Measurements from ENCODE around the gene CD4.

The CD4 gene

DNA sequence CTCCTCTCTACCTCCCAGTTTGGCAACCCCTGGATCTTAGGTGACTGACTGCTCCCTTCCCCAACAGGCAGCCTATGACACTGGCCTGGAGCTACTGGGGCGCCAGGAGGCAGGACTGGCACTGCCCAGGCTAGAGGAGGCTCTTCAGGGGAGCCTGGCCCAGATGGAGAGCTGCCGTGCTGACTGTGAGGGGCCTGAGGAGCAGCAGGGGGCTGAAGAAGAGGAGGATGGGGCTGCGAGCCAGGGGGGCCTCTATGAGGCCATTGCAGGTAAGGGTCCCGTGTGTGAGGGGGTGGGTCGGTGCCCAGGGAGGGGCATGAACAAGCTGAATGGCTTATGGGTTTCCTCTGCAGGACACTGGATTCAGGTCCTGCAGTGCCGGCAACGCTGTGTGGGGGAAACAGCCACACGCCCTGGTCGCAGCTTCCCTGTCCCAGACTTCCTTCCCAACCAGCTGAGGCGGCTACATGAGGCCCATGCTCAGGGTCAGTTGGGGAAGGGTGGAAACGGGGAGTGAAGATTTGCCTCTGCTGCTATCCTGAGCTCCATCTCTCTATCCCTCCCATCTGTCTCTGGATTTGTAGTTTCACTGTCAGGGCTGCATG is 41.1 kb downstream of the CD4 start:
- DNase-seq: no peak

DNA sequence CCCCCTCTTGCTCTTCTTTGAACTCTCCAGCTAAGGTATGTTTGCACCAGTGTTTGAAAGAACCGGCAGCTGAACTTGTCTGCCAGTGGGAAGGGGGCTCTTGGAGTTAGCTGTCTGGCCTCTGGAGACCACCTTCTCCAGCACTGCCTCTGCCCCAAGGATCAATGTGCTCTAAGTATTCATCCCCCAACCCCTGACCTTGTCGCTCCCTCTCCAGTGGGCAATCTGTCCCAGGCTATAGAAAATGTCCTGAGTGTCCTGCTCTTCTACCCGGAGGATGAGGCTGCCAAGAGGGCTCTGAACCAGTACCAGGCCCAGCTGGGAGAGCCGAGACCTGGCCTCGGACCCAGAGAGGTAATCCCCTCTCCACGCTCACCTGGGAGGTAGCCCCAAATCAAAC is 41.7 kb downstream of the CD4 start:
- no peak for DNase-seq

DNA sequence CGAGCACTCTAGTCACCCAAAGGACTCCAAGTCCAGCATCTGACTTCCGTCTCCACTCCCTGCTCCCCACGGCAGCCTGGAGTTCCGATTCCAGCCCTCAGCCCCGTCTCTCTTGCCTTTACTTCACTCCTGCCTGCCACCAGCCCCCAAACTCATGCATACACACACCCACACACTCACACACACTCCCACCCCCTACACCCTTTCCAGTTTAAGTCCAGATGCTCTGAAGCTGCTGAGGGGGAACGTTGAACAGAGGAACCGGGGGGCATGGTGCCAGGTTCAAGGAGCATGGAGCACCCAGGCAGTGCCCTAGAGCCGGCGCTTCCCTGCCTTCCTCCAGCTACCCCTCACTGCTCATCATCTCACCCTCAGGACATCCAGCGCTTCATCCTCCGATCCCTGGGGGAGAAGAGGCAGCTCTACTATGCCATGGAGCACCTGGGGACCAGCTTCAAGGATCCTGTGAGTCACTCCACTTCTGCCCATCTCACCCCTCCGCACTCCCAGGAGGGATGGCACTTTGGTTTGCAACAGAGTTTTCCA is 42.2 kb downstream of the CD4 start:
- no peak for DNase-seq

DNA sequence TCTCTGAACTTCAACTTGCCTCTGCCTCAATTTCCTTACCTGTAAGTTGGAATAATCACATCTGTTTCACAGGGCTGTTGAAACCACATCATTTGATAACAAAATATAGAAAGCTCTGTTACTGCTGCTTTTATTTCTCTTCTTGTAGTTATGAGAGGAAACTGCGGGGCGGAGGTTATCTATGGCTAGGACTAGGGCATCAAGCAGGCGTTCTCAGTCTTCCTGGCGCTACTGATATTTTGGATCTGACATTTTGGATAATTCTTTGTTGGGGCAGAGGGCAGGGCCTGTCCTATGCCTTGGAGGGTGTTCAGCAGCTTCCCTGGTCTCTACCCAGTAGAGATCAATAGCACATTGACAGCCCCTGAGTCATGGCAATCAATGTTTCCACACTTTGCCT is 42.8 kb downstream of the CD4 start:
- DNase-seq: no peak

GRCh38 chr12:6833189-6833890 is 44.0 kb downstream of the CD4 start:
- DNase-seq: no peak

GRCh38 chr12:6834254-6834653 is 44.9 kb downstream of the CD4 start:
- no peak for DNase-seq

- DNase-seq: no peak
Measured at GRCh38 chr12:6834873-6835272, 45.5 kb downstream of the CD4 start.

GRCh38 chr12:6836851-6837250 is 47.5 kb downstream of the CD4 start:
- DNase-seq: no peak

- no peak for DNase-seq
Measured at GRCh38 chr12:6837370-6838060, 48.2 kb downstream of the CD4 start.

DNA sequence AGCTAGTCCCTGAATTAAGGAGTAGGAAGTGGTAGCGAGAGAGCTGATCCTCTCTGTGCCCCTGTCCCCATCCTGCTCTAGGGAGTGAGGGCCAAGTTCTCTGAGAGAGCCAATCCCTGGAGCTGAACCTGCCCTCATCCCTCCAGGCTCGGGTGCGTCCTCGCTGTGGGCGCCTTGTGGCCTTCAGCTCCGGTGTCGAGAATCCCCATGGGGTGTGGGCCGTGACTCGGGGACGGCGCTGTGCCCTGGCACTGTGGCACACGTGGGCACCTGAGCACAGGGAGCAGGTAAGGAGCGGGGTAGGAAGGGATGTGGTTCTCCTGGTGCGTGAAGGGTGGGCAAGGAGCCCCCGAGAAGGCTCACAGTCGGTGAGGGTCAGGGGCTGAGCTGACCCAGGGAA is 49.5 kb downstream of the CD4 start:
- no peak for DNase-seq

- DNase-seq: no peak
Measured at GRCh38 chr12:6839482-6840201, 50.3 kb downstream of the CD4 start.

DNA sequence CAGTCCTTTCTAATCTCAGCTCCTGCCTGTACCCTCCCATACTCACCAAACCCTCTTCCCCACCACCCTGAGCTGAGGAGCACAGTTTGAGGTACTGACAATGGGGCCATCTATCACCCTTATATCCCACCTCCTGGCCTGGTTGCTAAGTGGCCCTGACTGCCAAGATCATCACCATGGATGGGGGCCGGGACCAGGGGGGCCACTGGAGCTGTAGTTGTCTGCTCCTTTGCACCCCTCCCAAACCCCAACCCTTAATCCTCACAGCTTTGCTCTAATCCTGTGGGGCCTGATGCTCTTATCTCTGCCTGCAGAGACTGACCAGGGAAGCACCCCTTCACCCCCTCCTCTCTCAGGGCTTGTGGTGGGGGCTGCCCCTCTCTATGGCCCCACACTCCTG is 51.0 kb downstream of the CD4 start:
- no peak for DNase-seq

DNA sequence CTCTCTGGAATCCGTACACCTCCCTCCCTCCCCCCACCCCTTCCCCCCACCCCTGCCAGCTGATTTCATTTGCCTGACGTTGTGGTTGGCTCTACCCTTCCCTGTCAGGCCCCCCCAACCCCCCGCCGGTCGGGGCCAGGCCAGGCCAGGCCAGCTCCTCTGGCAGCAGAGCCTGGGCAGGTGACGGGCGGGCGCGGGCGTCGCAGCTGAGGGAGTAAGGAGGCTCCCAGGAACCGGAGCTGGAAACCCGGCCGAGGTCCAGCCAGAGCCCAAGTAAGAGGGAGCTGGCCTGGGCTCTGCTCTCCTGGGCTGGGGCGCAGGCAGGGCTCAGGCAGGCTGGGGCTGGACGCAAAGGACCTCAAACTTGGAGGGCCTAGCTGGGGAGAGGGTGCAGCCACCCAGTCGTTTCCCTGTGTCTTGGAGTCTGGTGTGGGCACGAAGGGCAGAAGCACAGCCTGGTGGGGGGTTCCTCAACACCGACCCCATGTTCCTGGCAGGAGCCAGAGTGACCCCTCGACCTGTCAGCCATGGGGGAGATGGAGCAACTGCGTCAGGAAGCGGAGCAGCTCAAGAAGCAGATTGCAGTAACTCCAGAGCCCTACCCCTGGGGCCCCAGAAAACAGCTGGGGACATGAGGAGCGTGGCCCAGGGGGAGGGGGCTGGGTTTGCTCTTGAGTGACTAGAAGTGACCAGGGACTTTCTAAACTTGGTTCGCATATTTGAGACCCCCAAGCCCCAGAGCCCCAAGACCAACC is 51.6 kb downstream of the CD4 start, which contains the start of gene GNB3:
GNB3 (plus strand) TSS at position 165 of the 755 bp plus-strand sequence; CDS start at position 528, 363 bp downstream.
- DNase-seq: no peak

DNA sequence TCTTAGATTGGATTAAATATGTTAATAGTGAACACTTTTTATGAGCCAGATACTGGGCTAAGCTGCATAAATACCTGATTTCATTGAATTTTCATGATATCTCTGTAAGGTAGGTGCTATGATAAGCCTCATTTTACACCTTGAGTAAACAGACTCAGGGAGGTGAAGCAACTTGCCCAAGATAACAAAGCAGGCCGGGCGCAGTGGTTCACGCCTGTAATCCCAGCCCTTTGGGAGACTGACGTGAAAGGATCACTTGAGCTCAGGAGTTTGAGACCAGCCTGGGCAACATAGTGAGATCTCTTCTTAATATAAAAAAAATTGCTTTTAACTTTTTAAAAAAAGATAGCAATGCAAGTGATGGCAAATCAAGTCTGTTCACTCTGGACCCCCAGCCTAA is 52.7 kb downstream of the CD4 start:
- DNase-seq: no peak

DNA sequence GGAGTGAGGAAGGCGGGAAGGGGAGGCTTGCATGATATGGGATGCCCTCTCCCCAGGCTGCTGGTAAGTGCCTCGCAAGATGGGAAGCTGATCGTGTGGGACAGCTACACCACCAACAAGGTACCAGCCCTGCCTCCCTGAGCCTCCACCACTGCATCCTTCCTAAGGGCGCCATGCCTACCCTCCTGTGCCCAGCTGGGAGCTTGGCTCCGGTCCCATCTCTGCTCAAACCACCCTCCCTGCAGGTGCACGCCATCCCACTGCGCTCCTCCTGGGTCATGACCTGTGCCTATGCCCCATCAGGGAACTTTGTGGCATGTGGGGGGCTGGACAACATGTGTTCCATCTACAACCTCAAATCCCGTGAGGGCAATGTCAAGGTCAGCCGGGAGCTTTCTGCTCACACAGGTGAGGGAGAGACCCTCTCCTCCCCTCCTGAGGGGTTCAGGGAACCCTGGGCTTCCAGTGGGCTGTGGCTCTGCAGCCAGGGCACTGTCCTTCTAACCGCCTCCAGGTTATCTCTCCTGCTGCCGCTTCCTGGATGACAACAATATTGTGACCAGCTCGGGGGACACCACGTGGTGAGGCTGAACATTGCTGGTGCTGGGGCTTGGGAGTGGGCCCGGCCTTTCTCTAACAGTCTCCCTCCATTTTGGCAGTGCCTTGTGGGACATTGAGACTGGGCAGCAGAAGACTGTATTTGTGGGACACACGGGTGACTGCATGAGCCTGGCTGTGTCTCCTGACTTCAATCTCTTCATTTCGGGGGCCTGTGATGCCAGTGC is 54.0 kb downstream of the CD4 start:
- DNase-seq: no peak

GRCh38 chr12:6845395-6845794 is 56.1 kb downstream of the CD4 start:
- no peak for DNase-seq

GRCh38 chr12:6846316-6846869 is 57.1 kb downstream of the CD4 start:
- DNase-seq: no peak

DNA sequence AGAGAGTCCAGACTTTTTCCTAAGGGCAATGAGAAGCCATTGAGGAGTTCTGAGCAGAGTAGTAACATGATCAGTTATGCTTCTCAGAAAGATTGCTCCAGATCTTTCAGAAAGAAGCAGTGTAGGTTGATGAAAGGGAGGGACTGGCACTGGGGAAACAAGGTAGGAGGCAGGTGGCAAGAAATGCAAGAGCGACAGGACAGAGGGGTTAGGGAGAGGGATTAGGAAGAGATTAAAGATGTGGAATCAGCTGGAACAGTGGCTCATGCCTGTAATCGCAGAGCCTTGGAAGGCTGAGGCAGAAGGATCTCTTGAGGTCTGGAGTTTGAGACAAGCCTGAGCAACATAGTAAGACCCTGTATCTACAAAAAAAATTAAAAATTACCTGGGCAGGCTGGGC is 58.3 kb downstream of the CD4 start:
- DNase-seq: no peak

GRCh38 chr12:6849427-6849826 is 60.1 kb downstream of the CD4 start:
- DNase-seq: no peak

DNA sequence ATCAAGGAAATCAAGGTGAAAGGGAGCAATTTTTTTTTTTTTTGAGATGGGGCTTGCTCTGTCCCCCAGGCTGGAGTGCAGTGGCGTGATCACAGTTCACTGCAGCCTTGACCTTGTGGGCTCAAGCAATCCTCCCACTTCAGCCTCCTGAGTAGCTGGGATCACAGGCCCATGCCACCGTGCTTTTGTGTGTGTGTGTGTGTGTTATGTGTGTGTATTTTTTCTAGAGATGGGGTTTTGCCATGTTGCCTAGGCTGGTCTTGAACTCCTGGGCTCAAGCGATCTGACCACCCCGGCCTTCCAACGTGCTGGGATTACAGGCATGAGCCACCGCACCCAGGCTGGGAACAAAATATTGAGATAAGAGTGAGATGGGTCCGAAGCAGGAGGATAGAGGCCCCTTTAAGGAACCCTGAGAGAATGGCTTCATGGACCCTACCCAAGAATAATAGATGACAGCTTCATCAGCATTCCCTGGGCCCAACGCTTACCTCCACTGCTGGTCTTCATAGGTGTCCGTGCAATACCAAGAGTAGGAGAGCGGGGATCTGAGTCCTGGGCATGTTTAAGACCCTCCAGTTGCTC is 60.7 kb downstream of the CD4 start:
- DNase-seq: no peak

DNA sequence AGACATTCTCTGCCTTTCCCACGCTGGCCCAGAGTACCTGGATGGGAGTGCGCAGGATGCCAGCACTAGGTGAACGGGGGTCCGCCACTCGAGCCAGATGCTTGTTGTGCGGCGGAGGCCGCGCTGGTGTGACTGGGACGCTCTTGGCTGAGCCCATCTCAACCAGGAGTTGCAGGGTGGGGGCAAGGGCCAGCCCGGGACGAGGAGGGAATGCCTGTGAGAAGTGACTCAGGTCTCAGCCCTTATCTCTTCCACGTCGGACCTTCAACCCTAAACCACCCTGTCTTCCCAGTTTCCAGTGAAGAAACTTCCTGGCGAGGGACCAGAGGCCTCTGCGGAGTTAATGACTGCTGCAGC is 61.4 kb downstream of the CD4 start:
- DNase-seq: no peak

Measured in DMS 273 treated with DMSO at 0.1 percent for 48 hours (cell line).